OCI-LY3 (cell line): ENCODE data around the gene NRP1.

Experiments
- H2AFZ ChIP-seq: fragments of 200-600, 300-600 bp; shearing (Covaris generic); 2 replicates; pipeline ENCODE4 v1.6.0; 2014; ENCODE audit warnings: antibody characterized with exemption, low read depth, low read length
- H3K27ac ChIP-seq: fragments of 200-600, 300-600 bp; sonication (generic); 2 replicates; pipeline ENCODE4 v1.5.1; 2014; ENCODE audit warnings: mild to moderate bottlenecking, low read length, moderate library complexity, mixed read lengths
- H3K27me3 ChIP-seq: fragments of 200-600, 300-600 bp; sonication (generic); 2 replicates; pipeline ENCODE4 v1.6.1; 2014; ENCODE audit warnings: low read depth, low read length, mixed read lengths
- H3K36me3 ChIP-seq: fragments of 200-600, 300-600 bp; sonication (generic); replicated peaks from 2 replicates; pipeline ENCODE3; 2014; ENCODE audit warnings: low read depth, low read length, mixed read lengths
- H3K4me1 ChIP-seq: fragments of 300-600, 200-600 bp; sonication (generic); 2 replicates; pipeline ENCODE4 v1.6.1; 2014; ENCODE audit warnings: low read length, mixed read lengths
- H3K4me2 ChIP-seq: fragments of 200-600, 300-600 bp; sonication (generic); 2 replicates; pipeline ENCODE4 v1.6.1; 2014; ENCODE audit warnings: low read length, mixed read lengths
- H3K4me3 ChIP-seq: fragments of 300-600, 200-600 bp; sonication (generic); 2 replicates; pipeline ENCODE4 v1.5.1; 2014; ENCODE audit warnings: antibody characterized with exemption, mild to moderate bottlenecking, low read length, moderate library complexity
- H3K79me2 ChIP-seq: fragments of 300-600, 200-600 bp; shearing (Covaris generic); 2 replicates; pipeline ENCODE4 v1.6.1; 2014; ENCODE audit warnings: mild to moderate bottlenecking, low read length, mixed read lengths
- H3K9ac ChIP-seq: fragments of 300-600, 200-600 bp; shearing (Covaris generic); 2 replicates; pipeline ENCODE4 v1.6.0; 2014; ENCODE audit warnings: mild to moderate bottlenecking, low read length, moderate library complexity
- H3K9me3 ChIP-seq: fragments of 200-600, 300-600 bp; shearing (Covaris generic); 2 replicates; pipeline ENCODE4 v1.6.1; 2014; ENCODE audit warnings: low read length, mixed read lengths; ENCODE audit not compliant: insufficient read depth
- H4K20me1 ChIP-seq: fragments of 200-600, 300-600 bp; sonication (generic); 2 replicates; pipeline ENCODE4 v1.6.1; 2016; ENCODE audit warnings: low read length, mixed read lengths; ENCODE audit not compliant: insufficient read depth
- EZH2phosphoT487 ChIP-seq: fragments of 200-600 bp; shearing (Covaris generic); IDR thresholded peaks from 2 replicates; pipeline ENCODE4 v1.6.1; 2018; ENCODE audit warnings: antibody characterized with exemption, mixed run types, low read depth
- TF ChIP-seq, protein P1 (sequence below): fragments of 200-600, 300-600 bp; sonication (generic); IDR thresholded peaks from 2 replicates; pipeline ENCODE4 v1.5.1; 2014; ENCODE audit warnings: antibody characterized with exemption, low read length, low read depth

Gene NRP1

DNA sequence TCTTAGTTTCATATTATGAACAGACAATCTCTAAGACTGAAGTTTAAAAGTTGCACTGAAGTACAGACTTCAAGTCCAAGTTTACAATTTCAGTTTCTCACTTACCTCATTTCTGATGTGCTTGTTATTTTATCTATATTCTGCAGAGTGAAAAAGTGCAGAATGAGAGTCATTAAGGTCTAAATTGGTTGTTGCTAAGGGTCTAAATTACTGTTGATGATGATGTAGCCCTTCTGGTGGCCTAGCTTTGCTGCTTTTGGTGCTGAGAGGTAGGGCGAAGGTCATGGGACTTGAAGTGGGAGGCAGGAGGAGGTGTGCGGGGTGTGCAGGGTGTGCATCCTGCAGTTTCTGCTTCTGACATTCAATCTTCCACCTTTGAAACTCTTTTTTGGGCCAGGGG lies 38.8 kb upstream of the NRP1 start:
- Histone ChIP-seq H3K4me3 (no peak overlapping the region), H3K36me3 (no peaks in the 10 kb centered on the region), H3K4me1 (no peaks in the 10 kb centered on the region), H3K4me2 (no peak overlapping the region), H3K27me3 (no peaks in the 10 kb centered on the region), H4K20me1 (no peaks in the 10 kb centered on the region), H3K9ac (no peak overlapping the region), H3K9me3 (no peaks in the 10 kb centered on the region), H2AFZ (no peak overlapping the region), H3K79me2 (no peaks in the 10 kb centered on the region), H3K27ac (no peak overlapping the region)
- TF ChIP-seq, protein P1, sequence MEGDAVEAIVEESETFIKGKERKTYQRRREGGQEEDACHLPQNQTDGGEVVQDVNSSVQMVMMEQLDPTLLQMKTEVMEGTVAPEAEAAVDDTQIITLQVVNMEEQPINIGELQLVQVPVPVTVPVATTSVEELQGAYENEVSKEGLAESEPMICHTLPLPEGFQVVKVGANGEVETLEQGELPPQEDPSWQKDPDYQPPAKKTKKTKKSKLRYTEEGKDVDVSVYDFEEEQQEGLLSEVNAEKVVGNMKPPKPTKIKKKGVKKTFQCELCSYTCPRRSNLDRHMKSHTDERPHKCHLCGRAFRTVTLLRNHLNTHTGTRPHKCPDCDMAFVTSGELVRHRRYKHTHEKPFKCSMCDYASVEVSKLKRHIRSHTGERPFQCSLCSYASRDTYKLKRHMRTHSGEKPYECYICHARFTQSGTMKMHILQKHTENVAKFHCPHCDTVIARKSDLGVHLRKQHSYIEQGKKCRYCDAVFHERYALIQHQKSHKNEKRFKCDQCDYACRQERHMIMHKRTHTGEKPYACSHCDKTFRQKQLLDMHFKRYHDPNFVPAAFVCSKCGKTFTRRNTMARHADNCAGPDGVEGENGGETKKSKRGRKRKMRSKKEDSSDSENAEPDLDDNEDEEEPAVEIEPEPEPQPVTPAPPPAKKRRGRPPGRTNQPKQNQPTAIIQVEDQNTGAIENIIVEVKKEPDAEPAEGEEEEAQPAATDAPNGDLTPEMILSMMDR = no peak
- no peak for TF ChIP-seq EZH2phosphoT487

DNA sequence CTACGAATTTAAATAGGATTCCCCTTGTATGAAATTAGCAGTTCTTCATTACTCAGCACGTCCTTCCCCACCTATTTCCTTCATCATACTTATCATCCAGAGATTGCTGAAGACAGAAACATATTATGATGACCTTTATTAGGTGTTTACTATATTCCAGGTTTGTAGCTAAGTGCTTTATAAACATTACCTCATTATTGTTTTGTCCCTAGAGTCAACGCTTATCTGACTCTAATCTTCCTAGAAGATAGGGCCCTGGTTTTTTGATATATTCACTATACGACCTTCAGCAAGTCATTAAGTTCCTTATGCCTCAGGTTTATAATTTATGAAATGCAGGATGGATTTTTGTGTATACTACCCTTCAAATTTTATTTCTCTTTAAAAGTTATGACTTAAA lies 36.8 kb upstream of the NRP1 start:
- Histone ChIP-seq H3K4me1 (no peaks in the 10 kb centered on the region), H3K27ac (no peak overlapping the region), H3K4me2 (no peak overlapping the region), H3K36me3 (no peaks in the 10 kb centered on the region), H3K9ac (no peak overlapping the region), H3K9me3 (no peaks in the 10 kb centered on the region), H3K79me2 (no peaks in the 10 kb centered on the region), H2AFZ (no peak overlapping the region), H4K20me1 (no peaks in the 10 kb centered on the region), H3K4me3 (no peak overlapping the region), H3K27me3 (no peaks in the 10 kb centered on the region)
- TF ChIP-seq, protein P1 = no peak
- no peak for TF ChIP-seq EZH2phosphoT487

DNA sequence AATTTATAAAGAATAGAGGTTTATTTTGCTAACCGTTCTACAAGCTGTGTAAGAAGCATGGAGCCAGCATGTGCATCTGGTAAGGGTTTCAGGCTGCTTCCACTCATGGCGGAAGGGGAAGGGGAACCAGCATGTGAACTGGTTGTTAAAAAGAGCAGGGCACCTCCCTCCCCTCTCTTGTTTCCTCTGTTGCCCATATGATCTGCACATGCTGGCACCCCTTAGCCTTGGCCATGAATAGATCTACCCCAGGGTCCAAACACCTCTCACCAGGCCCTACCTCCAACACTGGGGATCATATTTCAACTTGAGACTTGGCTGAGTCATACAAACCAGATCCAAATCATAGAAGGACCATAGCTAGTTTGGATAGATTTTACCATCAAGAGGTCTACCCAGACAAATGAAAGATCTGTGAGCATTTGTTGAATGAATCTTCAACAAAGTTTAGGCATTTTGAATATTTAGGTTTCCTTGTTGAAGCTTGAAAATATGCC lies 36.0 kb upstream of the NRP1 start:
- Histone ChIP-seq H3K36me3 (no peaks in the 10 kb centered on the region), H3K79me2 (no peaks in the 10 kb centered on the region), H3K9me3 (no peaks in the 10 kb centered on the region), H3K4me2 (no peak overlapping the region), H3K4me3 (no peak overlapping the region), H3K9ac (no peak overlapping the region), H3K4me1 (no peaks in the 10 kb centered on the region), H4K20me1 (no peaks in the 10 kb centered on the region), H3K27me3 (no peaks in the 10 kb centered on the region), H3K27ac (no peak overlapping the region), H2AFZ (no peak overlapping the region)
- no peak for TF ChIP-seq EZH2phosphoT487
- TF ChIP-seq, protein P1 = no peak

DNA sequence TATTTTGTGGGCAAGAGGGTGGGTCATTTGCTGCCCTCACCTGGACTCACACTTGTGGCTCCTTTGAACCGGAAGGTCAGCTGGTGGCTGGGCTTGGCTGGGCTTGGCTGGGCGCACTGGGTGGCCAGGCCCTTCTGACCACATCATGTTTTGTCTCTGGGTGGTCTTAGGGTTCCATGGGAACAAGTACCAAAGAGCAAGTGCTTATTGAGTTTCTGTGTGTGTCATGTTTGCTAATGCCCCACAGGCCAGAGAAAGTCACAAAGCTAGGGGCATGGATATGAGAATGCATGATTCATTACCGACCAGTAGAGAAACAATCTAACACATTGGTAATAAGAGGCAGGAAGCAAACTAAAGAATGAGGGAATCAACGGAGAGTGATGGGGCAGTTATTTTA lies 33.6 kb upstream of the NRP1 start:
- no peaks in the 10 kb centered on the region for H3K9me3 ChIP-seq
- no peaks in the 10 kb centered on the region for H3K79me2 ChIP-seq
- H3K36me3 ChIP-seq = no peaks in the 10 kb centered on the region
- TF ChIP-seq, protein P1 = no peak
- H3K27ac ChIP-seq = no peak overlapping the region
- H3K4me1 ChIP-seq = no peaks in the 10 kb centered on the region
- H3K4me3 ChIP-seq = no peak overlapping the region
- no peak overlapping the region for H3K9ac ChIP-seq
- no peak overlapping the region for H3K4me2 ChIP-seq
- H4K20me1 ChIP-seq = no peaks in the 10 kb centered on the region
- H3K27me3 ChIP-seq = no peaks in the 10 kb centered on the region
- H2AFZ ChIP-seq = no peak overlapping the region
